ENCODE measurements around the gene MVB12B. TPM values are rescaled to one million over a fixed set of nuclear protein-coding genes. Genes with fewer than 3 reads are reported as not detected.

The MVB12B gene
- total RNA-seq, 4 donors from 2014 or later: 8.5 to 13.0 (median 10.5) TPM

DNA sequence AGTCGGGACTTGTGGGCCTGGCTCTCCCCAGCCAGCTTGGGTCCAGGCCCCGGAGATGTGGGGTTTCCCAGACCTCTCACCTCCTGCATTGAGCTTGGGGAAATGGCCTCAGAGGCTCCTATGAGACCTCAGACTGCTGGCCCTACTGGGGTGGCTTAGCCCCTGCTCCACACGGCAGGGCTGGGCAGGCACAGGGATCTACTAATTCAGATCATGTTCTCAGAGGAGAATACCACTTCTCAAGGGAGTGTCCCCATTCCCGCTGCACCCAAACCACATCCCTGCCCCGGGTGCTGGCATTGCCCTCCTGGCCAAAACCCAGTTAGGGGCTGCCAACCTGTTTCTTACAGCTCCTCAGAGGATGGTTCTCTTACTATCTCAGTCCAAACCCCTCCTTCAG is 205.0 kb downstream of the MVB12B start:
- TF ChIP-seq, protein P1, sequence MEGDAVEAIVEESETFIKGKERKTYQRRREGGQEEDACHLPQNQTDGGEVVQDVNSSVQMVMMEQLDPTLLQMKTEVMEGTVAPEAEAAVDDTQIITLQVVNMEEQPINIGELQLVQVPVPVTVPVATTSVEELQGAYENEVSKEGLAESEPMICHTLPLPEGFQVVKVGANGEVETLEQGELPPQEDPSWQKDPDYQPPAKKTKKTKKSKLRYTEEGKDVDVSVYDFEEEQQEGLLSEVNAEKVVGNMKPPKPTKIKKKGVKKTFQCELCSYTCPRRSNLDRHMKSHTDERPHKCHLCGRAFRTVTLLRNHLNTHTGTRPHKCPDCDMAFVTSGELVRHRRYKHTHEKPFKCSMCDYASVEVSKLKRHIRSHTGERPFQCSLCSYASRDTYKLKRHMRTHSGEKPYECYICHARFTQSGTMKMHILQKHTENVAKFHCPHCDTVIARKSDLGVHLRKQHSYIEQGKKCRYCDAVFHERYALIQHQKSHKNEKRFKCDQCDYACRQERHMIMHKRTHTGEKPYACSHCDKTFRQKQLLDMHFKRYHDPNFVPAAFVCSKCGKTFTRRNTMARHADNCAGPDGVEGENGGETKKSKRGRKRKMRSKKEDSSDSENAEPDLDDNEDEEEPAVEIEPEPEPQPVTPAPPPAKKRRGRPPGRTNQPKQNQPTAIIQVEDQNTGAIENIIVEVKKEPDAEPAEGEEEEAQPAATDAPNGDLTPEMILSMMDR (IDR thresholded peaks at IDR 0.05; ENCODE audit: low read depth): no peak

DNA sequence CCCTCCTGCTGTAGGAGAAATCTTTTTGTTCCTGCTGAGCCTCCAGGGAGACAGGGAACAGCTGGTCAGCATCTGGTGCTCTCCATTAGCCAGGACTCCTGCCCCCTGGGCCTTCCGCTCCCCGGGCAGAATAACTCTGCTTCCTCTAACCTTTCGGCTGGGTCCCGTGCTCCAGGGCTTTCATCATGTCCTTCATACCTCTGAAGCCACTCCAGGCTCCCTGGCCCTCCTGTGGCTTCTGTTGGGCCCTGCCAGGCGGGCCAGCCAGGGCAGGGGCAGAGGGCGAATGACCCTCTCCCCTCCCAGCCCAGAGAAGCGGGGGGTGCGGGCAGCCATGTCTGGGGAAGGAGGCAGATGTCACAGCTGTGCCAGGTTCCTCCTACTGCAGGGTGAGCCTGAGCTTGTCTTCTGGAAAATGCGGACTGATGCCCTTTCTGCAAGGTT is 205.4 kb downstream of the MVB12B start:
- TF ChIP-seq, protein P1 (IDR thresholded peaks at IDR 0.05; ENCODE audit: low read depth): no peak

DNA sequence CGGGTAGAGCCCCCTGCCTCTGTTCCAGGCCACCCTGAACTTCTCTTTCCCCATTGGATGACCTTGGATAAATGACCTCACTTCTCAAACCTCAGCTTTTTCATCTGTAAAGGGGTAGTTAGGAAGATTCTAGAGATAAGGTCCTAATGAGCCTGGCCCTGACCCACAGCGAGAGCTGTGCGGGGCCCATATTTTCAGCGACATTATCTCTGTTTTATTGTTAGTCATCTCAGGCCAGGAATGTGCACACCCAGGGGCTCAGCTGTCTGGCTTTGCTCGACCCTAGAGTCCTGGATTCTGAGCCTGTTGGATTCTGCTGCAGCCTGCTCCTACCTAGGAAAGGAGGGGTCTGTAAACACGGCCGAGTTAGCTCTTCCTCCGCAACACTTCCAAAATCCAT is 205.9 kb downstream of the MVB12B start:
- TF ChIP-seq, protein P1 (IDR thresholded peaks at IDR 0.05; ENCODE audit: low read depth): no peak

DNA sequence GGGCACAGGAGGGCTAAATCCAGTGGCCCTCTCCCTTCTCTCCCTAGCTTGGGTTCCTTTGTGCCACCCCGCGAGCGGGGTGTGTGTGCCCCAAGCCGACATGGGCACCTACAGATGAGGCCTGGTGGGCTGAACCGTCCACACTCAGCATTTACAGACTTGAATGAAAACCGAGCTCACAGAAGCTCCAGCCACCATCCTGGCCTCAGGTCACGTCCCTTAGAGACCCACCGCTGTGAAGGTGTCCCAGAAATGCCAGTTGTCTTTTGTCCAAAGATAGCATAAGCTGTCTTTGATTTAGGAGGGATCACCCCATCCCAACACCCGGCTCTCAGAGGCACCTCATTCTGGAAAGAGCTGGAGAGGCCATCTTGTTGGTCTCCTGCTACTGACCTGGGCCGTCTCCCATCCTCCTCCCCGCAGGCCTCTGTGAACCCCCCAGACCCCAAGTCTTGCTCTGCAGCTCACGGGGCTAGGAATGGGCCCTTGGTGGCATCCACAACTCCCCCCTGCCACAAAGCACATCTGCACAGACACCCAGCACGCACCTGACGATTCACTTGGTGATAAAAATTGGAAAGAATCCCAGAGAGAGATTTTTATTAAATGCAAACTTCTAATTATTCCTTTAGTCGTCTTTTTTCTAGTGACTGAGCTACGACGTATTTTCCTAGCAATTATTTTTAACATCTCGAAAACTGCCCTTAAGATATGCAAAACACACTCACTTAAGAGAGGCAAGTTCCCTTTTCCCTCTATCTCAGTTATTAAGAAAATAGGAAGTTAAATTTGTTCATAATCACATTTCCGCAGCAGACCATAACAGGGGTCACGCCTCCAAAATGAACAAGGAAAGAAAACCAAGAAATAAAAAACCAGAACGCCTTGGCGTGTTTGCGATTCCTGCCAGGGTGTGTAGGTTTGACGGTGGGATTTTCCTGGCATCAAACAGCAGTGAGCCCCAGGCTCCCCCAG is 206.6 kb downstream of the MVB12B start:
- TF ChIP-seq, protein P1 (IDR thresholded peaks at IDR 0.05; ENCODE audit: low read depth): no peak

DNA sequence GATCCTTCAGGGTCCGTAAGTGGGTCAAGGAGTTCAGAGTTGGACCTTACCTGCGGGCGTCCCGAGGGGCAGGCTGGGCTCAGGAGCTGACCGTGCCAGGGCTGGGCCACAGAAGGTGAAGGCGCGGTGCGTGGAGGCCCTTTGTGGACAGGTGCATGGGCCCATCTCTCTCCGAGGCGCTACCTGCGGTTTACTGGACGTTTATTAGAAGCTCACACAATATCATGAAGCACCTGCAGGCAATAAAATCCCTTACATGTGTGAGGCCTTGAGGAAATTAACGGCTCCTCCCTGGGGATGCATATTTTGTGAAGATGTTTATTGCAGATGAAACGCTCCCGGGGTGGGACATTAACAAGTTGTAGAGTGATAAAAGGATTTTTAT is 207.3 kb downstream of the MVB12B start:
- TF ChIP-seq, protein P1 (IDR thresholded peaks at IDR 0.05; ENCODE audit: low read depth): no peak

DNA sequence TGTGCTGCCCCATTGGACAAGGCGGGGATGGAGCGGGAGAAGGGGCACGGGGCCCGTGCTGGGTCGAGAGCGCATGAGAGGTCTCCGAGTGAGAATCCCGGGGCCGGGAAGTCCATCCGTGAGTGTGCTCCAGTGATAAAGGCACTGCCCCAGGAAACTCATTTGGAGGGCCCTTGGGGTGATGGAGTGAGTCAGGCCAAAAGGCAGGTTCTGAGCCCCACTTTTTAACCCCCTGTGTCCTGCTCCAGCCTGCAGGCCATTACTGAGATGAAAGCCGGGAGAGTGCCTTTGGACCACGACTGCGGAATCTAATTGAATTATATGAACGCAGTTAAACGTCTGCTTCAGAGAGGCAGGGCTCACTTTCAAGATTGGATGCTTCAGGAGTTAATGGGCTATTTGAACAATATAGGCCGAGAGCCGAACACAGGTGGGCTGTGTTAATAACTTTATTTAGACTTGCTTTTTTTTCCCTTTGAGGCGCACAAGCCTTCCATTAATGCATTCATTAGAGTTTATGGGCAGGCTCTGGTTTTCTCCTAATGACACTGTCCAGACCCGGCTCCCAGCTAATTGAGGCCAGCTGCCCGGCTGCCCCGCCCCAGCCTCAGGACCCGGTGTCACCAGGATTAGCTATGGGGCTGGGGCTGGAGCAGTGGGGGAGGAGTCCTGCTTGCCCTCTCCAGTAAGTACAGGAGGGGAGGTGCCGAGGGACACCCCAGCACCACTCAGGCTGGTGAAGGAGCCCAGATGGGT is 208.0 kb downstream of the MVB12B start:
- TF ChIP-seq, protein P1 (IDR thresholded peaks at IDR 0.05; ENCODE audit: low read depth): no peak

DNA sequence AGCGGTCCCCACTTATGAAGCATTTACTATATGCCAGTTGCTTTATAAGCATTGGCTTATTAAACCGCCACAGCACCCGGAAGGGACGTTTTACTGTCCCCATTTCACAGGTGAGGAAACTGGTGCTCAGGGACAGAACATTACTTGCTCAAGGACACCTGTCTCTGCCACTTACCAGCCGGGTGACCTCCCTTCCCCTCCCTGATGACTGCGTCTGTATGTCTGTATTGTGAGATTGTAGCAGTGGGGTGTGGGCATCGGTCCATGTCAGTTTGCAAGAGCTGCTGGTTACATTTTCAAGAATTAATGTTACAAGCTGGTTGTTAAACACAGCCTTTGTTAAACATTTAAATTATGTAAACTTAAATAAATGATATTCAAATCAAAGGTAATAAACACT is 209.5 kb downstream of the MVB12B start:
- TF ChIP-seq, protein P1 (IDR thresholded peaks at IDR 0.05; ENCODE audit: low read depth): no peak
